MCF 10A (cell line): ENCODE results near the gene ANO1. TPM values are rescaled to one million over a fixed set of nuclear protein-coding genes. Genes with fewer than 3 reads are reported as not detected.

Experiments used
- BruUV-seq: library from RNA; stranded (reverse); fragments of 400-500 nt; replicated peaks from 2 replicates; lab custom pipeline; 2021; lab: Mats Ljungman, UMichigan
- CTCF ChIA-PET: fragments of 300-600 bp; sonication (Branson Sonifier 250); formaldehyde crosslinking; extraction: SDS; loops from one replicate; lab custom pipeline; 2021; ENCODE audit warnings: antibody characterized with exemption, inconsistent platforms; lab: Yijun Ruan, JAX
- POLR2A ChIA-PET: fragments of 300-600, 350-650 bp; sonication (Branson Sonifier 250); formaldehyde crosslinking; extraction: SDS; loops from one replicate; lab custom pipeline; 2020; ENCODE audit warnings: antibody characterized with exemption, inconsistent platforms; lab: Yijun Ruan, JAX
- DNase-seq: peaks from one replicate; pipeline ENCODE4 v3.0.0-alpha.2; 2018; ENCODE audit not compliant: unreplicated experiment
- H3K27ac Mint-ChIP-seq: one replicate; pipeline ENCODE4 v1.8.0; 2022; ENCODE audit warnings: mild to moderate bottlenecking, low read depth, mixed read lengths; ENCODE audit not compliant: unreplicated experiment
- H3K27me3 Mint-ChIP-seq: one replicate; pipeline ENCODE4 v1.8.0; 2022; ENCODE audit warnings: mixed read lengths; ENCODE audit not compliant: insufficient read depth, unreplicated experiment
- H3K36me3 Mint-ChIP-seq: one replicate; pipeline ENCODE4 v1.8.0; 2022; ENCODE audit warnings: mild to moderate bottlenecking, moderate library complexity, mixed read lengths; ENCODE audit not compliant: insufficient read depth, unreplicated experiment
- H3K4me1 Mint-ChIP-seq: one replicate; pipeline ENCODE4 v1.8.0; 2022; ENCODE audit warnings: mixed read lengths; ENCODE audit not compliant: insufficient read depth, unreplicated experiment
- H3K4me3 Mint-ChIP-seq: one replicate; pipeline ENCODE4 v1.8.0; 2022; ENCODE audit warnings: mild to moderate bottlenecking, moderate library complexity, mixed read lengths; ENCODE audit not compliant: unreplicated experiment
- H3K9me3 Mint-ChIP-seq: one replicate; pipeline ENCODE4 v1.8.0; 2022; ENCODE audit warnings: mixed read lengths; ENCODE audit not compliant: unreplicated experiment
- intact Hi-C: fragments of 100-400 bp; cut with micrococcal nuclease; formaldehyde crosslinking; loops from 2 replicates; pipeline ENCODE4 v1.14.1; 2022
- total RNA-seq: library from RNA; stranded (reverse); gene quantifications from 2 replicates; pipeline ENCODE4 v1.2.3, GENCODE V29; 2022
- TF ChIP-seq, protein P1 (sequence below): fragments of 200-600 bp; IDR thresholded peaks from one replicate; pipeline ENCODE4 v1.8.0; 2022; ENCODE audit warnings: antibody characterized with exemption, mild to moderate bottlenecking; ENCODE audit not compliant: unreplicated experiment

ANO1 gene
- total RNA-seq, 1 experiment from 2014 or later, result not detected

DNA sequence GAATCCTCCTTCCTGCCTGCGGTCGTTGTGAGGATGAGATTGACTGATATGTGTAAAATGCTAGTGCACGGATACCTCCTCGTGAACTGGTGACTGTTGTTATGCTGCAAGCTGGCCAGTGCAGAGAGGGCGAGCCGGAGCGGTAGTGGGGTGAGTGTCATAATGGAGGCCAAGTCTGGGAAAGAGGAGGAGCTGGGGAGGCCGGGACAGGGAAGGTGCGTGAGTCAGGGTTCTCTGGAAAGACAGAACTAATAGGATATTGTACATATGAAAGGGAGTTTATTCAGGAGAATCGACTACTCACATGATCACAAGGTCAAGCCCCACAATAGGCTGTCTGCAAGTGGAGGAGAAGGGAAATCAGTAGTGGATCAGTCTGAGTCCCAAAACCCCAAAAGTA lies 68.2 kb downstream of the ANO1 start:
- intact Hi-C loops, result no loop called here
- Mint-ChIP-seq H3K27ac (no peak overlapping the region), H3K4me3 (no peak overlapping the region), H3K9me3 (no peaks in the 10 kb centered on the region), H3K27me3 (peaks cover 31% of the 10 kb centered on the region), H3K4me1 (peaks cover 7% of the 10 kb centered on the region), H3K36me3 (no peaks in the 10 kb centered on the region)
- TF ChIP-seq, protein P1, sequence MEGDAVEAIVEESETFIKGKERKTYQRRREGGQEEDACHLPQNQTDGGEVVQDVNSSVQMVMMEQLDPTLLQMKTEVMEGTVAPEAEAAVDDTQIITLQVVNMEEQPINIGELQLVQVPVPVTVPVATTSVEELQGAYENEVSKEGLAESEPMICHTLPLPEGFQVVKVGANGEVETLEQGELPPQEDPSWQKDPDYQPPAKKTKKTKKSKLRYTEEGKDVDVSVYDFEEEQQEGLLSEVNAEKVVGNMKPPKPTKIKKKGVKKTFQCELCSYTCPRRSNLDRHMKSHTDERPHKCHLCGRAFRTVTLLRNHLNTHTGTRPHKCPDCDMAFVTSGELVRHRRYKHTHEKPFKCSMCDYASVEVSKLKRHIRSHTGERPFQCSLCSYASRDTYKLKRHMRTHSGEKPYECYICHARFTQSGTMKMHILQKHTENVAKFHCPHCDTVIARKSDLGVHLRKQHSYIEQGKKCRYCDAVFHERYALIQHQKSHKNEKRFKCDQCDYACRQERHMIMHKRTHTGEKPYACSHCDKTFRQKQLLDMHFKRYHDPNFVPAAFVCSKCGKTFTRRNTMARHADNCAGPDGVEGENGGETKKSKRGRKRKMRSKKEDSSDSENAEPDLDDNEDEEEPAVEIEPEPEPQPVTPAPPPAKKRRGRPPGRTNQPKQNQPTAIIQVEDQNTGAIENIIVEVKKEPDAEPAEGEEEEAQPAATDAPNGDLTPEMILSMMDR, result no peak
- ChIA-PET CTCF (no interaction called here), POLR2A (no interaction called here)
- DNase-seq, result no peak
- no TSS peak for BruUV-seq

DNA sequence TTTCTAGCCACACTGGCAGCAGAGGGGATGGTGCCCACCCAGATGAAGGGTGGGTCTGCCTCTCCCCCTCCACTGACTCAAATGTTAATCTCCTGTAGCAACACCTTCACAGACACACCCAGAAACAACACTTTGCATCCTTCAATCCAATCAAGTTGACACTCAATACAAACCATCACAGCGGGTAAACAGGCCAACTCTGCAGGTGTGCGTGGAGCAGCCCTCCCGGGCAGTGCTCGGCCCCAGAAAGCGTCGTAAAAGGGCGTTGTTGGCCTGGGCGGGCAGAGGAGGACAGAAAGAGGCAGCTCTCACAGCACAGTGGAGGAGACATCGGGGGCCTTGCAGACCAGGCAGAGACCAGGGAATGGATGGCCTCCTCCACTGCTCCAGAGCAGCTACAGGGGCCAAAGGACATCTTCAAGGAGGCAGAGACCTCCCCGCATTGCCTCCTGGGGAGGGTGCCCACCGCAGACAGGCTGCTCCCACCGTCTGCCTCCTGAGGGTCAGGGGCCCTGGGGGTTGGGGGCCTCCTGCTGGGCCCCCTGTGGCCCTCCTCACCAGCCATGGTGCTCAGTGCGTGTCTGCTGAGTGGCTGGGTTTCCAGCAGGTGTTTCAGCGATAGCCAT lies 68.9 kb downstream of the ANO1 start:
- DNase-seq, result no peak
- Mint-ChIP-seq H3K27ac (no peak overlapping the region), H3K36me3 (no peaks in the 10 kb centered on the region), H3K4me3 (no peak overlapping the region), H3K9me3 (no peaks in the 10 kb centered on the region), H3K27me3 (peaks cover 31% of the 10 kb centered on the region), H3K4me1 (peaks cover 4% of the 10 kb centered on the region)
- no TSS peak for BruUV-seq
- ChIA-PET CTCF (interaction anchor here (0.6 kb wide), 1 partner anchor 784 kb away, joined by 4 read pairs; no protein-coding TSS in a partner anchor), POLR2A (no interaction called here)
- intact Hi-C loops, result no loop called here
- TF ChIP-seq, protein P1, result no peak

DNA sequence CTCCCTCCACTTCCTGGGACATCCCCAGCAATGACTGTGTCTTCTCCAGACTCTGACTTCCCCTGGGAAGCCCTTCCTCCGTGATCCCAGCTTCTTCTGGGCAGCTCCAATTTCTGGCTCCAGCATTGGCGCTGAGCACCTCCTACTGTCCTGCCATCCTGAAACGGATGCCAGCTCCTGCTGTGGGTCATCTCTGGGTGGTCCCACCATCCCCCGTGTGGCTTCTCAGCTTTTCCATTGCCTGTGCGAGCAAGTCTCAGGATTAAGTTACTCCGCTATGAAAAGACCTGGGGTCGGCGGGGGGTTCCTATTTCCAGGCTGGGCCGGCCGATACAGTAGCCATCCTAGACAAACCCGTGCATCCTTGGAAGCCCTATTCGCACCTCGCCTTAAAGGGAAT lies 69.6 kb downstream of the ANO1 start:
- TF ChIP-seq, protein P1, result no peak
- Mint-ChIP-seq H3K4me1 (no peaks in the 10 kb centered on the region), H3K4me3 (no peak overlapping the region), H3K27me3 (peaks cover 37% of the 10 kb centered on the region), H3K9me3 (no peaks in the 10 kb centered on the region), H3K36me3 (no peaks in the 10 kb centered on the region), H3K27ac (no peak overlapping the region)
- no peak for DNase-seq
- ChIA-PET CTCF (interaction anchor here (0.6 kb wide), 1 partner anchor 785 kb away, joined by 4 read pairs; no protein-coding TSS in a partner anchor), POLR2A (no interaction called here)
- BruUV-seq, result no TSS peak
- intact Hi-C loops, result no loop called here

DNA sequence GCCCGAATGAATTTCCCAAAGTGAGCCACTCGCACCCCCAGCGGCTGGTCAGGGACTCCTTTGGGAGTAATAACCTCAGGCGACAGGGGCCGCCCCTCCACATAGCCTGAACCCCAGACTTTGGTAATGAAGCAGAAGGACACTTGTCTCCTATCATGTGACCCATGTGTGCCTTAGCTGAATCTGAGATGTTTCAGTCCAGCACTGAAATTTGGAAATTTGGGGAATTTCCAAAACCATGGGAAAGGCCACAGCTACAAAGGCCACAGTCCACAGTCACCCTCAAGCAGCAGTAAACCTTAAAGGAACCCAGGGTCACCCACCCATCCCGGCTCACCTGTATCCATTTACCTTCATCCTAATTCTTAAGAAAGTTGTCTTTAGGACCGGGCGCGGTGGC lies 73.6 kb downstream of the ANO1 start:
- Mint-ChIP-seq H3K4me1 (peaks cover 15% of the 10 kb centered on the region), H3K27me3 (peaks cover 10% of the 10 kb centered on the region), H3K4me3 (no peak overlapping the region), H3K36me3 (no peaks in the 10 kb centered on the region), H3K9me3 (no peaks in the 10 kb centered on the region), H3K27ac (no peak overlapping the region)
- TF ChIP-seq, protein P1, result no peak
- BruUV-seq, result no TSS peak
- ChIA-PET POLR2A (no interaction called here), CTCF (no interaction called here)
- intact Hi-C loops, result no loop called here
- no peak for DNase-seq
